GM23338 (cell line): ENCODE results near the gene ESR1. TPM values are rescaled to one million over a fixed set of nuclear protein-coding genes. Genes with fewer than 3 reads are reported as not detected.

Experiments
- ATAC-seq: fragments of 200-7000 bp; cut with Tn5 transposase; 3 replicates; pipeline ENCODE4 v1.9.1; 2020
- DNase-seq: peaks from one replicate; pipeline ENCODE4 v3.0.0-alpha.2; 2015; ENCODE audit warnings: low spot score
- H2AFZ ChIP-seq: fragments of 200-600 bp; sonication (generic); 2 replicates; pipeline ENCODE4 v1.8.0; 2016; ENCODE audit warnings: antibody characterized with exemption, mild to moderate bottlenecking, moderate library complexity
- H3F3A ChIP-seq: fragments of 200-600 bp; sonication (generic); replicated peaks from 2 replicates; pipeline ENCODE4 v1.8.0; 2017; ENCODE audit warnings: antibody characterized with exemption, mixed run types, low read depth
- H3K27ac ChIP-seq: fragments of 200-600 bp; sonication (generic); 2 replicates; pipeline ENCODE4 v1.6.1; 2016; ENCODE audit warnings: low read depth
- H3K27me3 ChIP-seq: fragments of 200-600 bp; sonication (generic); 2 replicates; pipeline ENCODE4 v1.8.0; 2016; ENCODE audit warnings: mild to moderate bottlenecking, mixed run types, moderate library complexity; ENCODE audit not compliant: insufficient read depth
- H3K36me3 ChIP-seq: fragments of 200-600 bp; sonication (generic); 2 replicates; pipeline ENCODE4 v1.8.0; 2016; ENCODE audit warnings: mild to moderate bottlenecking; ENCODE audit not compliant: insufficient read depth
- H3K4me1 ChIP-seq: fragments of 200-600 bp; sonication (generic); 2 replicates; pipeline ENCODE4 v1.8.0; 2016; ENCODE audit warnings: mild to moderate bottlenecking, moderate library complexity; ENCODE audit not compliant: insufficient read depth
- H3K4me2 ChIP-seq: fragments of 200-600 bp; sonication (generic); 2 replicates; pipeline ENCODE4 v1.7.1; 2017; ENCODE audit warnings: mixed run types
- H3K4me3 ChIP-seq: fragments of 200-600 bp; sonication (generic); 2 replicates; pipeline ENCODE4 v1.6.1; 2016; ENCODE audit warnings: mixed run types
- H3K79me2 ChIP-seq: fragments of 200-600 bp; sonication (generic); replicated peaks from 2 replicates; pipeline ENCODE4 v1.8.0; 2017; ENCODE audit warnings: mild to moderate bottlenecking; ENCODE audit not compliant: insufficient read depth
- H3K9me2 ChIP-seq: fragments of 200-600 bp; sonication (generic); 2 replicates; pipeline ENCODE4 v1.8.0; 2017; ENCODE audit not compliant: insufficient read depth
- H4K20me1 ChIP-seq: fragments of 200-600 bp; sonication (generic); replicated peaks from 2 replicates; pipeline ENCODE4 v1.8.0; 2017; ENCODE audit warnings: mild to moderate bottlenecking; ENCODE audit not compliant: insufficient read depth
- H3K27ac Mint-ChIP-seq: 2 replicates; pipeline ENCODE4 v1.8.0; 2020; ENCODE audit warnings: inconsistent platforms, mild to moderate bottlenecking, moderate library complexity, mixed read lengths
- H3K27me3 Mint-ChIP-seq: 3 replicates; pipeline ENCODE4 v1.8.0; 2022; ENCODE audit warnings: low read depth, mild to moderate bottlenecking, moderate library complexity, mixed read lengths, inconsistent platforms; ENCODE audit not compliant: insufficient read depth, poor library complexity
- H3K36me3 Mint-ChIP-seq: 3 replicates; pipeline ENCODE4 v1.8.0; 2021; ENCODE audit warnings: low read depth, mild to moderate bottlenecking, inconsistent platforms, moderate library complexity, mixed read lengths
- H3K4me1 Mint-ChIP-seq: 3 replicates; pipeline ENCODE4 v1.8.0; 2020; ENCODE audit warnings: mild to moderate bottlenecking, inconsistent platforms, mixed read lengths
- H3K4me3 Mint-ChIP-seq: 3 replicates; pipeline ENCODE4 v1.8.0; 2021; ENCODE audit warnings: moderate library complexity, mild to moderate bottlenecking, inconsistent platforms, mixed read lengths
- H3K9me3 Mint-ChIP-seq: 3 replicates; pipeline ENCODE4 v1.8.0; 2020; ENCODE audit warnings: moderate library complexity, mild to moderate bottlenecking, inconsistent platforms, mixed read lengths
- CREB1 ChIP-seq: fragments of 250-450 bp; sonication (Bioruptor Pico); IDR thresholded peaks from 2 replicates; pipeline ENCODE4 v1.5.0; 2020; ENCODE audit warnings: low read depth, mild to moderate bottlenecking, moderate library complexity
- EZH2 ChIP-seq: fragments of 200-600 bp; sonication (generic); IDR thresholded peaks from one replicate; pipeline ENCODE4 v1.8.0; 2017; ENCODE audit warnings: antibody characterized with exemption, mild to moderate bottlenecking, low read depth; ENCODE audit not compliant: unreplicated experiment
- EZH2phosphoT487 ChIP-seq: fragments of 200-600 bp; sonication (generic); IDR thresholded peaks from one replicate; pipeline ENCODE4 v1.8.1; 2018; ENCODE audit warnings: antibody characterized with exemption; ENCODE audit not compliant: unreplicated experiment
- JUNB ChIP-seq: IDR thresholded peaks from one replicate; pipeline ENCODE4 v1.6.1; 2016; ENCODE audit warnings: antibody characterized with exemption; ENCODE audit not compliant: unreplicated experiment
- NANOG ChIP-seq: IDR thresholded peaks from 2 replicates; pipeline ENCODE4 v1.6.1; 2016; ENCODE audit warnings: antibody characterized with exemption, borderline replicate concordance
- POLR2AphosphoS5 ChIP-seq: IDR thresholded peaks from 2 replicates; pipeline ENCODE4 v1.6.1; 2016; ENCODE audit warnings: antibody characterized with exemption, low read depth
- STAT1 ChIP-seq: IDR thresholded peaks from one replicate; pipeline ENCODE4 v1.6.1; 2016; ENCODE audit warnings: antibody characterized with exemption; ENCODE audit not compliant: unreplicated experiment
- ZNF114 ChIP-seq: fragments of 250-450 bp; sonication (Bioruptor Pico); IDR thresholded peaks from 2 replicates; pipeline ENCODE4 v1.5.0; 2020; ENCODE audit warnings: mild to moderate bottlenecking, moderate library complexity
- ZNF331 ChIP-seq: fragments of 250-450 bp; sonication (Bioruptor Pico); IDR thresholded peaks from 2 replicates; pipeline ENCODE4 v1.5.0; 2020; ENCODE audit warnings: low read depth, mild to moderate bottlenecking, moderate library complexity
- polyA plus RNA-seq: library from polyadenylated mRNA; unstranded; fragments of >200 nt; fragmentation: Nextera tagmentation; extraction: Ambion mirVana; gene quantifications from 2 replicates; pipeline ENCODE4 v1.2.1, GENCODE V29; 2016
- total RNA-seq: library from RNA; depleted of rRNA; stranded (reverse); fragments of >200 nt; shearing (Covaris generic); gene quantifications from 2 replicates; pipeline ENCODE4 v1.2.3, GENCODE V29; 2014
- TF ChIP-seq, protein P1 (sequence below): fragments of 250-450 bp; sonication (Bioruptor Pico); IDR thresholded peaks from 2 replicates; pipeline ENCODE4 v1.5.0; 2020; ENCODE audit warnings: mild to moderate bottlenecking, moderate library complexity
- TF ChIP-seq, protein P2 (sequence below): IDR thresholded peaks from one replicate; pipeline ENCODE4 v1.6.1; 2018; ENCODE audit warnings: antibody characterized with exemption; ENCODE audit not compliant: unreplicated experiment
- TF ChIP-seq, protein P3 (sequence below): IDR thresholded peaks from 2 replicates; pipeline ENCODE4 v1.6.1; 2016; ENCODE audit warnings: antibody characterized with exemption
- TF ChIP-seq, protein P4 (sequence below), 2 experiments: fragments of 200-600 bp in 1 of 2; sonication (generic) in 1 of 2; conservative IDR thresholded peaks; 2 replicates each; pipeline versions ENCODE4 v1.5.1 to v1.6.1; 2016 to 2017; ENCODE audit warnings: antibody characterized with exemption in 2 of 2, low read depth in 2 of 2, mild to moderate bottlenecking in 2 of 2, moderate library complexity in 1 of 2

The ESR1 gene
- total and polyA plus RNA-seq, 2 experiments from 2014 or later = 0.94 TPM; not detected in 1

DNA sequence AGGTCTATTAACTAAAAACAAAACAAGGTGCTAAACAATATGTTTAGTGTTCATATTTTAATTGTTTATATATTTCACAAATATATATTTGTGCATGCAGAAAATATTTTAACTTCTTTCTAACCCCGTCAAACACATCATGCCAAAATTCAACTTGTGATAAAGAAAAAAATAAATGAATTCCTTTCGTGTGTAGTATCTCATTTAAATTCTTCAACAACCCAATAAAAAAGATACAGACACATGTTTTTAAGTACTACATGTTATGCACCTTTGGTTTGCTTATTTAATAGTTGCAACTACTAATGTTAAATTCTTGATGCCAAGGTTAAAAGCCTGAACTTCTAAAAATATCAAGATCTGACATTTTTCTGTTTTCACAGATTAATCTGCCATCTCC is 252.4 kb downstream of the ESR1 start:
- Histone ChIP-seq H3K4me2 (no peak overlapping the region), H3F3A (no peaks in the 10 kb centered on the region), H3K79me2 (no peaks in the 10 kb centered on the region), H3K4me3 (no peak overlapping the region), H2AFZ (no peak overlapping the region), H3K27ac (no peak overlapping the region), H3K4me1 (no peaks in the 10 kb centered on the region), H4K20me1 (no peaks in the 10 kb centered on the region), H3K9me2 (0 out of 2 replicates have a peak, but pooled peaks cover 12% of the 10 kb centered on the region), H3K27me3 (no peaks in the 10 kb centered on the region), H3K36me3 (no peaks in the 10 kb centered on the region)
- H3K27ac Mint-ChIP-seq = no peak overlapping the region
- no peak for ATAC-seq
- no peaks in the 10 kb centered on the region for H3K36me3 Mint-ChIP-seq
- H3K9me3 Mint-ChIP-seq = no peaks in the 10 kb centered on the region
- H3K4me3 Mint-ChIP-seq = no peak overlapping the region
- TF ChIP-seq, protein P1, sequence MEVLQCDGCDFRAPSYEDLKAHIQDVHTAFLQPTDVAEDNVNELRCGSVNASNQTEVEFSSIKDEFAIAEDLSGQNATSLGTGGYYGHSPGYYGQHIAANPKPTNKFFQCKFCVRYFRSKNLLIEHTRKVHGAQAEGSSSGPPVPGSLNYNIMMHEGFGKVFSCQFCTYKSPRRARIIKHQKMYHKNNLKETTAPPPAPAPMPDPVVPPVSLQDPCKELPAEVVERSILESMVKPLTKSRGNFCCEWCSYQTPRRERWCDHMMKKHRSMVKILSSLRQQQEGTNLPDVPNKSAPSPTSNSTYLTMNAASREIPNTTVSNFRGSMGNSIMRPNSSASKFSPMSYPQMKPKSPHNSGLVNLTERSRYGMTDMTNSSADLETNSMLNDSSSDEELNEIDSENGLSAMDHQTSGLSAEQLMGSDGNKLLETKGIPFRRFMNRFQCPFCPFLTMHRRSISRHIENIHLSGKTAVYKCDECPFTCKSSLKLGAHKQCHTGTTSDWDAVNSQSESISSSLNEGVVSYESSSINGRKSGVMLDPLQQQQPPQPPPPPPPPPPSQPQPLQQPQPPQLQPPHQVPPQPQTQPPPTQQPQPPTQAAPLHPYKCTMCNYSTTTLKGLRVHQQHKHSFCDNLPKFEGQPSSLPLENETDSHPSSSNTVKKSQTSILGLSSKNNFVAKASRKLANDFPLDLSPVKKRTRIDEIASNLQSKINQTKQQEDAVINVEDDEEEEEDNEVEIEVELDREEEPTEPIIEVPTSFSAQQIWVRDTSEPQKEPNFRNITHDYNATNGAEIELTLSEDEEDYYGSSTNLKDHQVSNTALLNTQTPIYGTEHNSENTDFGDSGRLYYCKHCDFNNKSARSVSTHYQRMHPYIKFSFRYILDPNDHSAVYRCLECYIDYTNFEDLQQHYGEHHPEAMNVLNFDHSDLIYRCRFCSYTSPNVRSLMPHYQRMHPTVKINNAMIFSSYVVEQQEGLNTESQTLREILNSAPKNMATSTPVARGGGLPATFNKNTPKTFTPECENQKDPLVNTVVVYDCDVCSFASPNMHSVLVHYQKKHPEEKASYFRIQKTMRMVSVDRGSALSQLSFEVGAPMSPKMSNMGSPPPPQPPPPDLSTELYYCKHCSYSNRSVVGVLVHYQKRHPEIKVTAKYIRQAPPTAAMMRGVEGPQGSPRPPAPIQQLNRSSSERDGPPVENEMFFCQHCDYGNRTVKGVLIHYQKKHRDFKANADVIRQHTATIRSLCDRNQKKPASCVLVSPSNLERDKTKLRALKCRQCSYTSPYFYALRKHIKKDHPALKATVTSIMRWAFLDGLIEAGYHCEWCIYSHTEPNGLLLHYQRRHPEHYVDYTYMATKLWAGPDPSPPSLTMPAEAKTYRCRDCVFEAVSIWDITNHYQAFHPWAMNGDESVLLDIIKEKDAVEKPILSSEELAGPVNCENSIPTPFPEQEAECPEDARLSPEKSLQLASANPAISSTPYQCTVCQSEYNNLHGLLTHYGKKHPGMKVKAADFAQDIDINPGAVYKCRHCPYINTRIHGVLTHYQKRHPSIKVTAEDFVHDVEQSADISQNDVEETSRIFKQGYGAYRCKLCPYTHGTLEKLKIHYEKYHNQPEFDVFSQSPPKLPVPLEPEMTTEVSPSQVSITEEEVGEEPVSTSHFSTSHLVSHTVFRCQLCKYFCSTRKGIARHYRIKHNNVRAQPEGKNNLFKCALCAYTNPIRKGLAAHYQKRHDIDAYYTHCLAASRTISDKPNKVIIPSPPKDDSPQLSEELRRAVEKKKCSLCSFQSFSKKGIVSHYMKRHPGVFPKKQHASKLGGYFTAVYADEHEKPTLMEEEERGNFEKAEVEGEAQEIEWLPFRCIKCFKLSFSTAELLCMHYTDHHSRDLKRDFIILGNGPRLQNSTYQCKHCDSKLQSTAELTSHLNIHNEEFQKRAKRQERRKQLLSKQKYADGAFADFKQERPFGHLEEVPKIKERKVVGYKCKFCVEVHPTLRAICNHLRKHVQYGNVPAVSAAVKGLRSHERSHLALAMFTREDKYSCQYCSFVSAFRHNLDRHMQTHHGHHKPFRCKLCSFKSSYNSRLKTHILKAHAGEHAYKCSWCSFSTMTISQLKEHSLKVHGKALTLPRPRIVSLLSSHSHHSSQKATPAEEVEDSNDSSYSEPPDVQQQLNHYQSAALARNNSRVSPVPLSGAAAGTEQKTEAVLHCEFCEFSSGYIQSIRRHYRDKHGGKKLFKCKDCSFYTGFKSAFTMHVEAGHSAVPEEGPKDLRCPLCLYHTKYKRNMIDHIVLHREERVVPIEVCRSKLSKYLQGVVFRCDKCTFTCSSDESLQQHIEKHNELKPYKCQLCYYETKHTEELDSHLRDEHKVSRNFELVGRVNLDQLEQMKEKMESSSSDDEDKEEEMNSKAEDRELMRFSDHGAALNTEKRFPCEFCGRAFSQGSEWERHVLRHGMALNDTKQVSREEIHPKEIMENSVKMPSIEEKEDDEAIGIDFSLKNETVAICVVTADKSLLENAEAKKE (CRISPR knock-in tag) = no peak
- no peak for TF ChIP-seq STAT1
- TF ChIP-seq, protein P2, sequence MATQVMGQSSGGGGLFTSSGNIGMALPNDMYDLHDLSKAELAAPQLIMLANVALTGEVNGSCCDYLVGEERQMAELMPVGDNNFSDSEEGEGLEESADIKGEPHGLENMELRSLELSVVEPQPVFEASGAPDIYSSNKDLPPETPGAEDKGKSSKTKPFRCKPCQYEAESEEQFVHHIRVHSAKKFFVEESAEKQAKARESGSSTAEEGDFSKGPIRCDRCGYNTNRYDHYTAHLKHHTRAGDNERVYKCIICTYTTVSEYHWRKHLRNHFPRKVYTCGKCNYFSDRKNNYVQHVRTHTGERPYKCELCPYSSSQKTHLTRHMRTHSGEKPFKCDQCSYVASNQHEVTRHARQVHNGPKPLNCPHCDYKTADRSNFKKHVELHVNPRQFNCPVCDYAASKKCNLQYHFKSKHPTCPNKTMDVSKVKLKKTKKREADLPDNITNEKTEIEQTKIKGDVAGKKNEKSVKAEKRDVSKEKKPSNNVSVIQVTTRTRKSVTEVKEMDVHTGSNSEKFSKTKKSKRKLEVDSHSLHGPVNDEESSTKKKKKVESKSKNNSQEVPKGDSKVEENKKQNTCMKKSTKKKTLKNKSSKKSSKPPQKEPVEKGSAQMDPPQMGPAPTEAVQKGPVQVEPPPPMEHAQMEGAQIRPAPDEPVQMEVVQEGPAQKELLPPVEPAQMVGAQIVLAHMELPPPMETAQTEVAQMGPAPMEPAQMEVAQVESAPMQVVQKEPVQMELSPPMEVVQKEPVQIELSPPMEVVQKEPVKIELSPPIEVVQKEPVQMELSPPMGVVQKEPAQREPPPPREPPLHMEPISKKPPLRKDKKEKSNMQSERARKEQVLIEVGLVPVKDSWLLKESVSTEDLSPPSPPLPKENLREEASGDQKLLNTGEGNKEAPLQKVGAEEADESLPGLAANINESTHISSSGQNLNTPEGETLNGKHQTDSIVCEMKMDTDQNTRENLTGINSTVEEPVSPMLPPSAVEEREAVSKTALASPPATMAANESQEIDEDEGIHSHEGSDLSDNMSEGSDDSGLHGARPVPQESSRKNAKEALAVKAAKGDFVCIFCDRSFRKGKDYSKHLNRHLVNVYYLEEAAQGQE = no peak
- TF ChIP-seq JUNB = no peak
- no peak for TF ChIP-seq ZNF331 (CRISPR knock-in tag)
- TF ChIP-seq EZH2 = no peak
- TF ChIP-seq POLR2AphosphoS5 = no peak
- TF ChIP-seq CREB1 (CRISPR knock-in tag) = no peak
- TF ChIP-seq, protein P3, sequence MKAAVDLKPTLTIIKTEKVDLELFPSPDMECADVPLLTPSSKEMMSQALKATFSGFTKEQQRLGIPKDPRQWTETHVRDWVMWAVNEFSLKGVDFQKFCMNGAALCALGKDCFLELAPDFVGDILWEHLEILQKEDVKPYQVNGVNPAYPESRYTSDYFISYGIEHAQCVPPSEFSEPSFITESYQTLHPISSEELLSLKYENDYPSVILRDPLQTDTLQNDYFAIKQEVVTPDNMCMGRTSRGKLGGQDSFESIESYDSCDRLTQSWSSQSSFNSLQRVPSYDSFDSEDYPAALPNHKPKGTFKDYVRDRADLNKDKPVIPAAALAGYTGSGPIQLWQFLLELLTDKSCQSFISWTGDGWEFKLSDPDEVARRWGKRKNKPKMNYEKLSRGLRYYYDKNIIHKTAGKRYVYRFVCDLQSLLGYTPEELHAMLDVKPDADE = no peak
- TF ChIP-seq ZNF114 (CRISPR knock-in tag) = no peak
- TF ChIP-seq EZH2phosphoT487 = no peak
- TF ChIP-seq, protein P4, sequence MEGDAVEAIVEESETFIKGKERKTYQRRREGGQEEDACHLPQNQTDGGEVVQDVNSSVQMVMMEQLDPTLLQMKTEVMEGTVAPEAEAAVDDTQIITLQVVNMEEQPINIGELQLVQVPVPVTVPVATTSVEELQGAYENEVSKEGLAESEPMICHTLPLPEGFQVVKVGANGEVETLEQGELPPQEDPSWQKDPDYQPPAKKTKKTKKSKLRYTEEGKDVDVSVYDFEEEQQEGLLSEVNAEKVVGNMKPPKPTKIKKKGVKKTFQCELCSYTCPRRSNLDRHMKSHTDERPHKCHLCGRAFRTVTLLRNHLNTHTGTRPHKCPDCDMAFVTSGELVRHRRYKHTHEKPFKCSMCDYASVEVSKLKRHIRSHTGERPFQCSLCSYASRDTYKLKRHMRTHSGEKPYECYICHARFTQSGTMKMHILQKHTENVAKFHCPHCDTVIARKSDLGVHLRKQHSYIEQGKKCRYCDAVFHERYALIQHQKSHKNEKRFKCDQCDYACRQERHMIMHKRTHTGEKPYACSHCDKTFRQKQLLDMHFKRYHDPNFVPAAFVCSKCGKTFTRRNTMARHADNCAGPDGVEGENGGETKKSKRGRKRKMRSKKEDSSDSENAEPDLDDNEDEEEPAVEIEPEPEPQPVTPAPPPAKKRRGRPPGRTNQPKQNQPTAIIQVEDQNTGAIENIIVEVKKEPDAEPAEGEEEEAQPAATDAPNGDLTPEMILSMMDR (conservative IDR thresholded peaks at IDR 0.05; ENCODE audit: low read depth in 2 of 2) = no peak
- no peak for TF ChIP-seq NANOG
- H3K27me3 Mint-ChIP-seq = no peaks in the 10 kb centered on the region
- DNase-seq = no peak
- peaks cover 12% of the 10 kb centered on the region; the same call in 2 of the 3 replicates for H3K4me1 Mint-ChIP-seq
